ENCODE data around the gene LAMB2.

LAMB2 gene

GRCh38 chr3:49161197-49161596, 28.3 kb upstream of the LAMB2 start:
- no peak for DNase-seq

DNA sequence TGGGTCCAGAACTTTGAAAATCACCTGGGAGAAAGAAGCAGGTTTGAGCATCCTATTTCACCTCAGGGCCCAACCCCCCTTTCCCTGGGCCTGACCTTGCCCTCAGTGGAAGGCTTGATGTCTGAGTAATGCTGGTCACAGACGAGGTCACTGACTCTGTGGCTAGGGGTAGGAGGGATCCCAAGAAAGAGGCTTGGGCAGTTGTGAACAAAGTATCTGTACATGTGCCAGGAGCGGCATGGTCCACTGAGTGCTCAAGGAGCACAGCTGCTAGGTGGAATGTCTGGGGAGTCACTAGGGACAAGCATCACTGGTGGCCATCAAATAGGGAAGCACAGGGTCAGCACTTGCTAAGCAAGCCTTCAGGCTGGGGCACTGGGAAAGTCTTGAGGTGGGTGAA, 25.9 kb upstream of the LAMB2 start:
- DNase-seq, result no peak

DNA sequence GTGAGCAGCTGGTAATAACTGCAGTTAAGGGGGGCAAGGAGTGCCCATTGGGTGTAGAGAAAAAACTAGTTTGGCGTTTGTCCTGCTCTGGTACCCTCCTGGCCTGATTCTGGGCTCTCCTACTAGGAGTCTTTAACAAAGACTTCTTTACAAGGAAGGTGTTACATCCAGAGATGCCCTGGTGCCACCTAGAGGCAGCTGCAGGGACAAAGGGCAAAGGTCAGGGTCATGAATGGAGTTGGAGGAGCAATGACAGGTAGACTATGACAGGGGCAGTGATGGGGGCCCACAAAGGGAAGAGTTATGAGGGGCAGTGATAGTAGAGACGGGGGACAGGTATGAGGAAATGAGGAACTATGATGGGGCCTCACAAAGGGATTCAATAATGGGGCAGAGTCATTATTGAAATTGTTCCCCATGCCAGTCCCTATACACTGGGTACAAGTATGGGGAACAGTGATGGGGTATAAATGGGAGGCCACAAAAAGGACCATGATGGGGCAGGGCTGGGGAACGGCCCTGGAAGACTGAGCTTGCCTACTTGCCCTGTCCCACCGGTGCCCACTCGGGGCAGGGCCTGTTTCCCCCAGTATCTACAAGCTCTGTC, 25.4 kb upstream of the LAMB2 start:
- peak; percentile 80 for DNase-seq

DNA sequence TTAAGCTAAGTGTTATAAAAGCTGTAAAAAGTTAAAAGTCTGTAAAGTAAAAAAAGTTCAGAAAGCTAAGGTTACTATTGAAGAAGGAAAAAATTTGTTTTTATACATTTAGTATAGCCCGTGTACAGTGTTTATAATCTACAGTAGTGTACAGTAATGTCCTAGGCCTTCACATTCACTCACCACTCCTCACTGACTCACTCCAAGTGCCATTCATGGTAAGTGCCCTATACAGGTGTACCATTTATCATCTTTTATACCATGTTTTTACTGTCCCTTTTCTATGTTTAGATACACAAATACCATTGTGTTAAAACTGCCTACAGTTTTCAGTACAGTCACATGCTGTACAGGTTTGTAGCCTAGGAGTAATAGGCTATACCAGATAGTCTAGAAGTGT, 24.4 kb upstream of the LAMB2 start:
- DNase-seq, result no peak

DNA sequence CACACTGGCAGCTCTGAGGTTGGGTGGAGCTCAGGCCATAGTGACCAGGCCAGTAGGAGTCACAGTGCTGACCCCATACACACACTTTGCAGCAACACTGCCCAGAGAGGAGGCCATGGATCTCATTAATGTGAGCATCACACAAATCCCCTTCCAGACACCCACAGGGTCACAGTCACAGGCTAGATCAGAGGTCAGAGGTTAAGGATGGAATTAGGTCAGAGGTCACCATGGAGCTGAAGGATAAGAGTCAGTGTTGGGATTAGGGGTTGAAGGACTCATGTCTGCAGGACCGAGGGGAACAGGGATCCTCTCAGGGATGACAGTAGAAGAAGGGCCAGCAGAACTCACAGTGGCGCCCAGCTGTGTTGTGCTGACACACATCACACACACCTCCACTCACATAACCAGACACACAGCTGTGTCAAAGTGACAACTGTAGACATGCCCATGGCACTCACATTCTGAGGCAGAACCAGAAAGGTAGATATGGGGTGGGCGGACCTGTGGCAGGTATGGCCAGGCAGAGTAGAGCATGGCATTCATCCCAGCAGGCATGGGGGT, 20.6 kb upstream of the LAMB2 start:
- no peak for DNase-seq

- DNase-seq, result no peak
Measured at GRCh38 chr3:49151610-49152009, 18.8 kb upstream of the LAMB2 start.

DNA sequence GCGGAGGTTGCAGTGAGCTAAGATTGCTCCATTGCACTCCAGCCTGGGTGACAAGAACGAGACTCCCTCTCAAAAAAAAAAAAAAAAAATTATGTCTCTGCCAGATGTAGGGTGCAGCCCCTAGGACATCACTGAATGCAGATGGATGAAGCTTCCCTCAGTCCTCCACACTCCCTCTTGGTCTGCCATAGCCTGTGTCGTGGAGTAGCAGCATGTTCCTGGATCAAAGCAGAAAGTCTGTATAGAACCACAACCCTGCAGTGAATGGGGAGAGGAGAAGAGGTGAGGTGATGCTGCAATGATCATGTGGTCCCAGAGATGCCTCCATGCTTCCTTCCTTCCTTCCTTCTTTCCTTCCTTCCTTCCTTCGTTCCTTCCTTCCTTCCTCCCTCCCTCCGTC, 15.3 kb upstream of the LAMB2 start:
- DNase-seq, result no peak

DNA sequence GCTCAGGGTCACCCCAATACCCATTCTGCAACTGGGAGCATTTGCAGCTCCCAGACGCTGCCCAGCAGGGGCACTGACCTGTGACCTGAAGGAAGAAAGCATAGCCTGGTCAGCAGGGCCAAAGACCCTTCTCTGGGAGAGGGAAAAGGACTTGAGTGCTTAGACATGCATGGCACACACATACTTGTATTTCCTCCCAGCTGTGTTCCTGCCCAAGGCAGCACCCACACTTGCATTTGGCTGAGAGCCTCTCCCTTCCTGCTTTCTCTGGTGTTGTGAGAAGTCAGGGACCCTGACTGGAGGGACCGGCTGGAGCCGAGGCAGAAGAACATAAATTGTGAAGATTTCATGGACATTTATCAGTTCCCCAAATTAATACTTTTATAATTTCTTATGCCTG, 7.2 kb upstream of the LAMB2 start:
- no peak for DNase-seq

- DNase-seq, result no peak
Measured at GRCh38 chr3:49135499-49135898, 2.6 kb upstream of the LAMB2 start.

- DNase-seq, result peak; percentile 29
Measured at GRCh38 chr3:49134471-49135265, 1.8 kb upstream of the LAMB2 start.

DNA sequence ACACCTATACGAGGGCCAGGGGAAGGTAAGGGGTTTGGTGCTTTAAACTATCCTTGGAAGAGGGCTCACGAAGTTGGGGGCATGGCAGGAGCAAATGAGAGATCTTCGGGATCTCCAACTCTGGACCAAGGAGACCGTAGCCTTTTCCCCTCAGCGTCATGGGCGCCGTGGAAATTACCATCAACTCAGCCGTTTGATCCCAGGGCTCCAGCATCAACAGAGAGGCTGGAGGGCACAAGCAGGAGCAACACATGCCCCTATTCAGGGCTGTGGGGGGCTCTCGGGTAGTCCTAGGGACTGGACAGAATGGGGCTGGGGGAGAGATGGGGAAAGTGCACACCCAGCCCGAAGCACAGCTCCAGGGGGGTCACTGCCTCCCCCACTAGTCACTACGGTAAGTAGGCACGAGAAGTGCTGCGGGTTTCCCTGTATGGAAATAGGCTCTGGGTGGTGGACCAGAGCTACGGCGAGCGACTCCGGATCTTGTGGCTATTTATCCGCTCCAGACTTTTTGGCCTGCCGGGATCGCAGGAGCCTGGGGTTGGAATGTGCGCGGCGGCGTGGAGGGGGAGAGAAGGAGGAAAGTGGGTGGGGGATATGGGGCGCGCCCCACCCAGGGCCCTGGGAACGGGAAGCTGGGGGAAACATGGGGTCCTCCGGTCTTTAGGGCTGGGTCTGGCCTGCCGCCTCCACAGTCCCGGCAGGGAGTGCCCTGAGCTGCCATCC, 539 bp upstream of the LAMB2 start:
- peak; percentile 76 for DNase-seq

DNA sequence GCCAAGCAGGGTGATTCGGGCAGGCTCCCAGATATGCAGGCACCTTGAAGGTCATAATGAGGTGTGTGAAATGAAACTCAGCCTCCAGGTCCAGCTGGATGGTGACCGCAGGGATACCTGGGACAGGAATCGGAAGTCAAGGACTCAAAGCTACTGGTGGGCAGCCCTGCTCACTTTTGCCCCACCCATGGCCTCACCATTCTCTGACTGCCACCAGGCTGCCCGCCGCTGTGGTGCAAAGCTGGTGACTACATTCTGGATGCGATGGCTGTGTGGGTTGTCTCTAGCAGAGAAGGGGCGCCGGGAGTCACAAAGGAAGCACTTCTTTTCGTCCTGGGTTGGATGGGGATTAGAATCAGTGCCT, 795 bp downstream of the LAMB2 start:
- no peak for DNase-seq

DNA sequence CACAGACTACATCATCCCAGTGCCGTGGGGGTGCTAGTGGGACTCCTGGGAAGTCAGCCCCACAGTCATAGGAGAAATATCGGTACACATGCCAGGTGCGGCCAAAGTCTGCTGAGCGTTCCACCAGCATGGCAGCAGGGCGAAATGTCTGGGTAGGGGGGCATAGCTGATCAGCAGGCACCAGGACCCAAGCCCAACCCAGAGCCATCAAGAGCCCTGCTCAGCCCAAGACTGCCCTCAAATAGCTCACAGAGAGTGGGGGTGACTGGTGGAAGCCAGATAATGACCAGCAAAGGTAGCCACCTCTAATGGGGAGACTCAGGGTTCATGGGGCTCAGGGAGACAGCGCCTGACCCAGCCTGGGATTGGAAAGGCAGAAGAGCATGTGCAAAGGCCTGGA, 1.3 kb downstream of the LAMB2 start:
- no peak for DNase-seq

GRCh38 chr3:49131040-49131439, 1.8 kb downstream of the LAMB2 start:
- DNase-seq, result no peak

- DNase-seq, result no peak
Measured at GRCh38 chr3:49124991-49125670, 7.7 kb downstream of the LAMB2 start.

DNA sequence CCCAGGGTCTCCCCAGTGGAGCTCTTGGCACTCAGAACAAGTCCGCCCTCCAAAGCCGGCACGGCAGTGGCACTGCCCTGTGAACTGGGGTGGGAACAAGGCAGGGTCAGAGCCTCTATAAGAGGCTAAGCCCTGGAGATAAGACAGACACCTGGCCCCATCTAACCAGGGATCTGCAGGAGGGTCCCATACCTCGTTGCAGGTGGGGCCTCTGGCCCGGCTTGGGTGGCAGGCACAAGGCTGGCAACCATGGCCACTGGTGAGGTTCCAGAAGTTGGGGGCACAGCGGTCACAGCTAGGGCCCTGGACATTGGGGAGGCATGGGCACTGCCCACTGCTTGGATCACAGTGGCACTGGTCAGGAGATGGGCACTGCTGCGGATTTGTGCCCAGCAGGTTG, 8.6 kb downstream of the LAMB2 start:
- no peak for DNase-seq

DNA sequence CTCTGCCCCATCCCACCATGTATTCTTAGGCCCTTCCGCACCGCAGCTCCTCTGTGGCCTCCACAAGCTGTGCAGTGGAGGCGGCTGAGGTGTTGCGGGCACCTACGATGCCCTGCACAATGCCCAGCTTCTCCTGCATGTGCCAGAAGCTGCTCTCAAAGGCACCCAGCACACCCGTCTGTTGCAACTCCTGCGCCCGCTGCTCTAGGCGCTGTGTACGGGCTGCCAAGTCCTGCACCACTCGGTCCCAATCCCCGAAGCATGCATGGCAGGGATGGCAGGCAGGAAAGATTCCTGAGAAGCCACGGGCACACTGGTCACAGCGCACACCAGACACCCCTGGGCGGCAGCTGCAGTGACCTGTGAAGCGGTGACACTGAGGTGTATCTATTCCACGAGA, 9.2 kb downstream of the LAMB2 start:
- no peak for DNase-seq

DNA sequence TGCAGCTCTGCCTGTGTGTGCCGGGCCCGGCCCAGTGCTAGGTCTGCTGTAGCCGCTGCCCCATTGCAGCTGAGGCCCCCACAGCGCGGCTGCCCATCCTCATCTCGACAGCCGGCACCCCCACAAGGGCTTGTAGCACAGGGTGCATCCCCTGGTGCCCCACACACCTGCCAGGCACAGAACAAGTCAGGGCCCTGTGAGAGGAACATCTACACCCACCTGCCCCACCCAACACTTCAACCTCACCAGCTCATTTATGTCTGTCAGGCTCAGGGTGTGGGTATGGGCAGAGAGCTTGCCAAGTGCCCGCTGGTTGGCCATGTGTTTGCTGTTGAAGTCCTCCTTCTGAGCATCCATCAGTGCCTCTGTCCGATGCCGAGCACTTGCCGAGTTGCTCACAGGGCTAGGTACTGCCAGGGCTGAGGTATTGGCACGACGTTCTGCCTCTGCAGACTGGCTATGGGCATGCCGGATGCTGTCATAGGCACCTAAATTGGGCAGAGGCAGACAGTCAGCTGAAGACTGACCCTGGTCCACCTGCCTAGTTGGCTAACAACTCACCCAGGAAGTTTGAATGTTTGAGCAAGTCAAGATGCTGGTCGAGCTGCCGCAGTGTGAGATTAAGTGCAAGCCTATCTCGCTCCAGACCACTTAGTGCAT, 9.8 kb downstream of the LAMB2 start:
- no peak for DNase-seq

- DNase-seq, result no peak
Measured at GRCh38 chr3:49122451-49122850, 10.4 kb downstream of the LAMB2 start.

- DNase-seq, result no peak
Measured at GRCh38 chr3:49122022-49122421, 10.8 kb downstream of the LAMB2 start.

GRCh38 chr3:49121132-49121736, 11.6 kb downstream of the LAMB2 start:
- DNase-seq, result no peak

- DNase-seq, result peak; percentile 98
Measured at GRCh38 chr3:49120438-49121131, 12.3 kb downstream of the LAMB2 start, which contains the start of gene USP19. USP19 (minus strand) TSS chr3:49120823; CDS start chr3:49119145, 1,678 bp downstream.

All from hematopoietic multipotent progenitor cell treated with erythropoietin and hydrocortisone succinate and interleukin-3 and kit ligand, for 4 days (in vitro differentiated cells).